HG03565 (cell line): ENCODE data around the gene VWA5A.
A peak's percentile ranks its signal among the peaks of the same experiment; 100 is the strongest.

ENCODE experiments used
- ATAC-seq: cut with Tn5 transposase; IDR thresholded peaks from one replicate; pipeline ENCODE4 v1.9.1; 2021; ENCODE audit warnings: mild to moderate bottlenecking, moderate library complexity; ENCODE audit not compliant: unreplicated experiment

Gene VWA5A, protein sequence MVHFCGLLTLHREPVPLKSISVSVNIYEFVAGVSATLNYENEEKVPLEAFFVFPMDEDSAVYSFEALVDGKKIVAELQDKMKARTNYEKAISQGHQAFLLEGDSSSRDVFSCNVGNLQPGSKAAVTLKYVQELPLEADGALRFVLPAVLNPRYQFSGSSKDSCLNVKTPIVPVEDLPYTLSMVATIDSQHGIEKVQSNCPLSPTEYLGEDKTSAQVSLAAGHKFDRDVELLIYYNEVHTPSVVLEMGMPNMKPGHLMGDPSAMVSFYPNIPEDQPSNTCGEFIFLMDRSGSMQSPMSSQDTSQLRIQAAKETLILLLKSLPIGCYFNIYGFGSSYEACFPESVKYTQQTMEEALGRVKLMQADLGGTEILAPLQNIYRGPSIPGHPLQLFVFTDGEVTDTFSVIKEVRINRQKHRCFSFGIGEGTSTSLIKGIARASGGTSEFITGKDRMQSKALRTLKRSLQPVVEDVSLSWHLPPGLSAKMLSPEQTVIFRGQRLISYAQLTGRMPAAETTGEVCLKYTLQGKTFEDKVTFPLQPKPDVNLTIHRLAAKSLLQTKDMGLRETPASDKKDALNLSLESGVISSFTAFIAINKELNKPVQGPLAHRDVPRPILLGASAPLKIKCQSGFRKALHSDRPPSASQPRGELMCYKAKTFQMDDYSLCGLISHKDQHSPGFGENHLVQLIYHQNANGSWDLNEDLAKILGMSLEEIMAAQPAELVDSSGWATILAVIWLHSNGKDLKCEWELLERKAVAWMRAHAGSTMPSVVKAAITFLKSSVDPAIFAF

GRCh38 chr11:124114942-124115781 lies at the start of gene VWA5A:
TSS of gene VWA5A (plus strand) at chr11:124115450. CDS start at chr11:124117512, 2,062 bp downstream.
- ATAC-seq, result peak; percentile 100

DNA sequence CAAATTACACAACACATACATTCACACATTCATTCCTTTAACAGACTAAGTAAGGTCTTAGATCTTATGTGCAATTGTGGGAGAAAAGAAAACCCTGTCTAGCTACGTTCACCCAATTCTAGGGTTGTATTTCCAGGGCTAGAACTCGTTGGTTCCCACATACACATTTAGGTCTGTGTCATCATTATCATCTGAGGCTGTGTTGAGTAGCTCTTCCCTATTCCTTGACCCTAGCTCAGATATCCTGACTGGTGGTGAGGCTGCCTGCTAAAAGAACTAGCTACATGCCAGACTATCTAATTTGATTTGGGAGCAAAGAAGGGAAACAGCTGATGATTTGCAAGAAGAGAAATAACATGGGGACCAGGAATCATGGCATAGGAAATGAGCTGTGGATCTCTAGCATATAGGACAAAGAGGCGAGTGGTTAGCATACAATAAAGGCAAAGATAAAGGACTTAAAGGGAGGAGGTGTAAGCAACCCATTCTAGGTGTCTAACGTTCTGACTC lies 46.6 kb upstream of the VWA5A start:
- ATAC-seq, result no peak

DNA sequence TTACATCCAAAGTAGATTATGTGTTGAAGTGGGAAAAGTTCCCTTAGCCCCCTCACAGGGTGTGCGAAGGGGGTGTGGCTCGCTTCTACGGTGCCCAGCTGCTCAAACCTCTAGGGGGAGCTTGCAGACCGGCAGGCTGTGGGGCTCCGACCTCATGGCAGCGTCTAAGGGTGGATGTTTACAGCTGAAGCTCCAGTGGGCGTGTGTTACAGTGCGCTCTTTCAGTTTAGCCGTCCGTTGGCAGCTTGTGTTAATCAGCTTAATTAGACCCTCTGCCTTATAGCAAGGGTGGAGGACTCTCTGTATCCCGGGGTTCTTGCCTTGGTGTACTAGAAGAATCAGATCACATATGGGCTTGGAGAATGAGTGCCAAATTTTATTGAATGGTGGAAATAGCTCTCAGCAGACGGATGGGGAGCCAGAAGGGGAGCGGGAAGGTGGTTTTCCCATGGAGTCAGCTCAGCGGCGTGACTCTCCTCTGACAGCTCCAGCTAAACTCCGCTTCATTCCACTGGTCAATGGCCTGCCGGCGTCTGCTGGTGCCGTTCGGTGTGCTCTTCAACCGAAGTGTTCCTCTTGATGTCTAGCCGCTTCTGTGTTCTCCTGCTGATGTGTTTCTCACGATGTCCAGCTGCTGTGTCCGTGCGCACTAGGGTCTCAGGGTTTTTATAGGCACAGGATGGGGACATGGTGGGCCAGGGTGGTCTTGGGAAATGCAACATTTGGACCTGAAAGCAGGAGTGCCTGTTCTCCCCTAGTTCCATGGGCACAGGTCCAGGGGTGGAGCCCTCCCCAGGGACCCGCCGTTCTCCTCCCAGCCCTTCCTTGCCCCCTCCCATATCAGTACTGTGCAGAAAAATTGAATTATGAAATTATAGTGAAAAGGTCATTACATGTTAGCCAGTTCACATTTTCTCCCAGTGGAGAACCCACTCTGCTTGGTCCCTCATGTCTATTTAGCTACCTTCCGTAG lies 45.5 kb upstream of the VWA5A start:
- ATAC-seq, result peak; percentile 52

- ATAC-seq, result peak; percentile 86
These were observed 44.2 kb upstream of the VWA5A start for GRCh38 chr11:124070915-124071622.

- no peak for ATAC-seq
These were observed 43.7 kb upstream of the VWA5A start for GRCh38 chr11:124071623-124071948.

DNA sequence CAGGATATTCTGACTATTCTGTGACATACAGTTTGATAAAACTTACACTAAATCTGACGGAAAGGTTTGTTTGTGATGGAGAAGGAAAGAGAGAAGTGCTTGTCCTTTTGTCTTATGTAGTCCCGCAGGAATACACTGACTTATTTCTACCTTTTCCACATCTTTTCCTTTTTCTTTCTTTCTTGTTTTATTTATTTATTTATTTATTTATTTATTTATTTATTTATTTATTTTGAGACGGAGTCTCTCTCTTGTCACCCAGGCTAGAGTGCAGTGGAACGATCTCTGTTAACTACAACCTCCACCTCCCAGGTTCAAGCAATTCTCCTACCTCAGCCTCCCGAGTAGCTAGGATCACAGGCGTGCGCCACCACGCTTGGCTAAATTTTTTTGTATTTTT lies 43.1 kb upstream of the VWA5A start:
- ATAC-seq, result no peak

GRCh38 chr11:124074554-124074953 lies 40.7 kb upstream of the VWA5A start:
- no peak for ATAC-seq

DNA sequence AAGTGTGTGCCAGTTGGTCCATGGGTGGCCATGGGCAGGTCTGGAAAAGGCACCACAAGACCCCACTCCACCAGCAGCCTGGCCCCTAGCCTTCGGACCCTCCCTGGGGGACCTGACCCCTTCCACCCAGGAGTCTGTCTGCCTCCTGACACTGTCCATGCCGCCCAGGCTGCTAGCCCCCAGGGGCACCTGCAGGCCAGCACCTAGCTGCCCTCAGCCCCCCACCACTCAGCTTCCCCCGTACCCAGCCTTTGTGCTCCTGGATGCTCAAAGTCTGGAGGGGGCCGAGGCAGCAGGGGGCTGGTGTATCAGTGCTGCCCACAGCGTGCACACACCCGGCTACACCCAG lies 39.8 kb upstream of the VWA5A start:
- no peak for ATAC-seq

- peak; percentile 68 for ATAC-seq
These were observed 39.2 kb upstream of the VWA5A start for GRCh38 chr11:124075841-124076651.

DNA sequence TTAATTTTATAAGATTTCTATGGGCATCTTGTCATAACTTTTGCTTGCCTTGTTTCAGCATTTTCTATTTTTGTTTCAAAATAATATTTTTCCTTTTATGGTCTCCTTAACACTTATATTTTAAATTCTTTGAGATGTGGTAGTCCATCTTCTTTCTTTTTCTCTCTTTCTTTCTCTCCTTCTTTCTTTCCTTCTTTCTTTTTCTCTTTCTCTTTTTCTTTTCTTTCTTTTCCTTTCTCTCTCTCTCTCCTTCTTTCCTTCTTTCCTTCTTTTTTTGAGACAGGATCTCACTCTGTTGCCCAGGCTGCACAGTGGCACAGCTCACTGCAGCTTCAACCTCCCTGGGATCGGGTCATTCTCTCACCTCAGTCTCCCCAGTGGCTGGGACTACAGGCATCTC lies 38.0 kb upstream of the VWA5A start:
- no peak for ATAC-seq

DNA sequence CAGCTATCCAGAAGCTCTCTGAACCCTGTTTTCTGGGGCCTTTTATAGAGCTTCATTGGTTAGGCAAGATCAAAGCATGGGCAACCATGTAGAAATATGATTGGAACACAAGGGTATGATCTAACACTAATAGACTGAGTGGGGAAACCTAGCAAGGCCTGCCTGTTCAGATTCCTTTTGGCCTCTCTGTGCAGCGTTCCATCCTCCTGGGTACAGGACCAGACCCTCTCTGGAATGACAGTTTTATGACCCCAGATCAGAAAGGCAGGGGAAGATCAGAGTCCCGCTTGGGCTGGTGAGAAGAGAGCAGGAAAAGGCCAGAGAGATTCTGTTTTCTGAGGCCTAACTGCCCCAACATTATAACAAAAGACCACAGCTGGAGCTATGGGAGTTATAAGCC lies 36.7 kb upstream of the VWA5A start:
- no peak for ATAC-seq

GRCh38 chr11:124079631-124080326 lies 35.5 kb upstream of the VWA5A start:
- no peak for ATAC-seq

GRCh38 chr11:124080327-124081001 lies 34.8 kb upstream of the VWA5A start:
- no peak for ATAC-seq

- no peak for ATAC-seq
These were observed 33.8 kb upstream of the VWA5A start for GRCh38 chr11:124081483-124081882.

DNA sequence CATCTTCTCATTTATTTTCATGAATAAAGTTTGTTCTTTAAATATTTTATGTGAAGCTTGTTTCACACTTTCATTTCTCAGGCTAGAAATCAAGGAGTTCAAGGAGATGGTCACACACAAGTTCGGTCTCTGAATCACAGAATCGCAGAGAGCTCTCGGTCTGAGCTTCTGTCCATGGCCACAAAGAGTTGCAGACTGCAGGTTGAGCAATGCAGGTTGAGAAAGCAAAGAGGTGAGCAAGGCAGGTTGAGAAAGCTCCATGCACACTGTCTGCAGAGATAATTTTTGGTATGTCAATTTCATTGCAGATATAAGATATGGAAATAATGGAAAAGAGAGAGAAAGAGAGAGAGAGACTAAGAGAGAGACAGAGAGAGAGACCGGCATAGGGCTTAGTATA lies 32.9 kb upstream of the VWA5A start:
- ATAC-seq, result no peak

DNA sequence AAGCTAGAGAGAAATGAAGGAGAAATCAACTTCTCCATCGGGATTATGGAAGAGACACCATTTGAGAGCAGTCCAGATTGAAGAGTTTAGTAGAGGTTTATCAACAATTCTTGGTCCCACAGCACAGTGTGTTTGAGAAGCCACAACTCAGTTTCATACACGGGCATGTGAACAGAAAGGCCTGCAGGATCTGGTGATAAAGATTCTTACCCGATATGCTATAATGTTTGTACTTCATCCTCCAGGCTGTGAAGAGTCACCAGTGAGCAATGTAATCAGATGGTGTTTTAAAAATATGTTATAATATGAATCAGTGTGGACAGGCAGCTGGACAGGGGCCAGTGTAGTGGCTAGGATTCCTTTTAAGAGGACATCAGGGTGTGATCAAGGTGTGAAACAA lies 29.7 kb upstream of the VWA5A start:
- no peak for ATAC-seq

DNA sequence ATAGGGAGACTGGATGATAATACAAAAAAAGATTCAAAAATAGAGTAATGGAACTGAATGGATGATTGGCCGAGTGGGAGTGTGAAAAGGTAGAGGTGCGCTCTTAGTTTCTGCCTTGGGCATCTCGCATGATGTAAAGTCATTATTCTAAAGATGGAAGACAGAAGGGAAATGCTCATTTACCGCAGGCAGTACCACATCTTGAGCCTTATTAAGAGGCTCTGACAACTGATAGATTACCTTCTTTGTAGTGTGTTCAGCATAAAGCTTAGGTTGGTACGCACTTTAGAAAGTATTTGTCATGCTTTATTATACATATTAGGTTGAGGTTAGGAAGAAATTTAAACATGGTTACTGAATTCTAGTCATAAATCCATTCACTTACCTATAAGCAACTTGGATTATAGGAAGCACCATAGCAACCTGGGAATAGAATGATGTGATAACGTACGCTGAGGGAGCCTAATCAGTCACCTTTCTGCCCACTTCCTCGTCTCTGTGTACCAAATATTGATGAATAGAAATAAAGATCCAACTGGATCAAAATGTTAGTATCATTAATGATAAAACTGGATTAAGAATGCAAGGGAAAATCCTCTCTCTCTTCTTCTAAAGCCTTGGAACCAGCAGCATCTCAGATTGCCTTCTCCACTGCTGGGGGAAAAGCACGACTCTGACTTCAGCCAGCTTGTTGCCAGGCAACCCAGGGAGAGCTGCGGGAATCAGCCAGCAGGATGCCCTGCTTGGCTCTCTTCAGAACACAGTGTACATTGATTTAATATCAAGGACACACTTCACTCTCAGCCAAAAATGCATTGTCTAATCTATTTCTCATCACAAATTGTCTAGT lies 29.0 kb upstream of the VWA5A start:
- no peak for ATAC-seq
